Measurements from ENCODE around the gene LYRM2. TPM values are rescaled to one million over a fixed set of nuclear protein-coding genes. Genes with fewer than 3 reads are reported as not detected.

LYRM2 gene
- total and polyA plus RNA-seq, 2 experiments from 2014 or later, result 14.1 to 59.5 TPM

GRCh38 chr6:89680551-89680950 lies 42.0 kb upstream of the LYRM2 start:
- Histone ChIP-seq H3K4me3 (no peak overlapping the region), H3K4me1 (ENCODE audit: low read depth) (no peaks in the 10 kb centered on the region), H3K36me3 (peaks cover 53% of the 10 kb centered on the region), H3K9me3 (ENCODE audit: low read depth) (no peaks in the 10 kb centered on the region), H3K27ac (no peak overlapping the region), H3K27me3 (no peaks in the 10 kb centered on the region)
- no peak for TF ChIP-seq CTCF (IDR thresholded peaks at IDR 0.05; ENCODE audit: low read depth, low read length)
- DNase-seq (ENCODE audit: low read depth in 1 of 2, low spot score in 1 of 2), result no peak

- no peak for TF ChIP-seq CTCF (IDR thresholded peaks at IDR 0.05; ENCODE audit: low read depth, low read length)
- H3K27me3 ChIP-seq, result no peaks in the 10 kb centered on the region
- no peak overlapping the region for H3K27ac ChIP-seq
- H3K36me3 ChIP-seq, result peaks cover 52% of the 10 kb centered on the region
- H3K4me1 ChIP-seq (ENCODE audit: low read depth), result no peaks in the 10 kb centered on the region
- H3K9me3 ChIP-seq (ENCODE audit: low read depth), result no peaks in the 10 kb centered on the region
- H3K4me3 ChIP-seq, result no peak overlapping the region
- peak in 1 of 2 donors; percentile 2 for DNase-seq (ENCODE audit: low read depth in 1 of 2, low spot score in 1 of 2)
Observed at GRCh38 chr6:89680150-89680549, 41.6 kb upstream of the LYRM2 start.

GRCh38 chr6:89679215-89680120 lies 40.9 kb upstream of the LYRM2 start:
- peaks cover 55% of the 10 kb centered on the region for H3K36me3 ChIP-seq
- no peak overlapping the region for H3K4me3 ChIP-seq
- H3K27me3 ChIP-seq, result no peaks in the 10 kb centered on the region
- H3K4me1 ChIP-seq (ENCODE audit: low read depth), result no peaks in the 10 kb centered on the region
- no peak overlapping the region for H3K27ac ChIP-seq
- no peak for DNase-seq (ENCODE audit: low read depth in 1 of 2, low spot score in 1 of 2)
- H3K9me3 ChIP-seq (ENCODE audit: low read depth), result no peaks in the 10 kb centered on the region
- TF ChIP-seq CTCF (IDR thresholded peaks at IDR 0.05; ENCODE audit: low read depth, low read length), result no peak

- H3K9me3 ChIP-seq (ENCODE audit: low read depth), result no peaks in the 10 kb centered on the region
- no peaks in the 10 kb centered on the region for H3K27me3 ChIP-seq
- DNase-seq (ENCODE audit: low read depth in 1 of 2, low spot score in 1 of 2), result no peak
- TF ChIP-seq CTCF (IDR thresholded peaks at IDR 0.05; ENCODE audit: low read depth, low read length), result no peak
- no peaks in the 10 kb centered on the region for H3K4me1 ChIP-seq (ENCODE audit: low read depth)
- H3K27ac ChIP-seq, result no peak overlapping the region
- no peak overlapping the region for H3K4me3 ChIP-seq
- peaks cover 61% of the 10 kb centered on the region for H3K36me3 ChIP-seq
Observed at GRCh38 chr6:89678531-89678930, 40.0 kb upstream of the LYRM2 start.

- H3K27ac ChIP-seq, result no peak overlapping the region
- no peak for TF ChIP-seq CTCF (IDR thresholded peaks at IDR 0.05; ENCODE audit: low read depth, low read length)
- peaks cover 76% of the 10 kb centered on the region for H3K36me3 ChIP-seq
- no peak overlapping the region for H3K4me3 ChIP-seq
- no peaks in the 10 kb centered on the region for H3K27me3 ChIP-seq
- no peaks in the 10 kb centered on the region for H3K4me1 ChIP-seq (ENCODE audit: low read depth)
- H3K9me3 ChIP-seq (ENCODE audit: low read depth), result no peaks in the 10 kb centered on the region
- DNase-seq (ENCODE audit: low read depth in 1 of 2, low spot score in 1 of 2), result peak in 1 of 2 donors; percentile 54
Observed at GRCh38 chr6:89675949-89676748, 37.6 kb upstream of the LYRM2 start.

Measured in cardiac muscle cell (in vitro differentiated cells and primary cell).